ENCODE measurements around the gene CDH12. TPM values are rescaled to one million over a fixed set of nuclear protein-coding genes. Genes with fewer than 3 reads are reported as not detected.

CDH12 gene
- total RNA-seq, 2 donors from 2014 or later = 0.14 to 1.0 TPM

DNA sequence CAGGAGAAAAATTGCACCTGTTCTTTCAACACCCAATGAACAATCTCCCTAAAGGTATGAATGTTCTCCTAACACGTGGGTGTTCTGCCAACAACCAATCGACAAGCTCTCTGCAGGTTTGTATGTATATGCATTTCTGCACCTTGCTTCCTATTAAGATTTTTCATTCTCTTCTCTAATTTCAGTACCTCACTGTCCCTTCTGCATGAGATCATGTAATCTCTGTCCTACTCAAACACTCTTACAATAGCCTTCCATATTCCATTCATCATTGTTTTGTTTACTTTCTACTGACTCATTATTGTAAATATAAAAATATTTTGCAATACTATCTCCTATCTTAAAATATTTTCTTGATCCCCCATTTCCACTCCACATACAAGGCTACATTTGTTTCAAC, 382.0 kb downstream of the CDH12 start:
- Histone ChIP-seq H3K27me3 (replicated peaks; ENCODE audit: insufficient read depth) (no peaks in the 10 kb centered on the region), H3K9me3 (no peaks in the 10 kb centered on the region), H3K4me1 (replicated peaks) (no peaks in the 10 kb centered on the region), H3K27ac (no peak overlapping the region), H3K4me3 (no peak overlapping the region), H3K36me3 (no peaks in the 10 kb centered on the region)
- WGBS = 60% methylated on average over 2 of the region's 2 CpGs
- DNase-seq (ENCODE audit: low spot score) = no peak
- TF ChIP-seq CTCF (IDR thresholded peaks at IDR 0.05) (no peak), POLR2A (IDR thresholded peaks at IDR 0.05) (no peak)
- intact Hi-C loops (cut with DNase I) = no loop called here

- no peak for TF ChIP-seq POLR2AphosphoS5 (IDR thresholded peaks at IDR 0.05)
- TF ChIP-seq CTCF (IDR thresholded peaks at IDR 0.05) = no peak
- no peak for TF ChIP-seq POLR2A (IDR thresholded peaks at IDR 0.05)
- WGBS = 88% methylated on average over 3 of the region's 3 CpGs
- DNase-seq (ENCODE audit: low spot score) = no peak
- Histone ChIP-seq H3K27me3 (replicated peaks; ENCODE audit: insufficient read depth) (no peaks in the 10 kb centered on the region), H3K36me3 (no peaks in the 10 kb centered on the region), H3K27ac (no peak overlapping the region), H3K9me3 (no peaks in the 10 kb centered on the region), H3K4me1 (replicated peaks) (no peaks in the 10 kb centered on the region), H3K4me3 (no peak overlapping the region)
- intact Hi-C loops (cut with DNase I) = no loop called here
Observed at GRCh38 chr5:22470408-22470807, 382.7 kb downstream of the CDH12 start.

DNA sequence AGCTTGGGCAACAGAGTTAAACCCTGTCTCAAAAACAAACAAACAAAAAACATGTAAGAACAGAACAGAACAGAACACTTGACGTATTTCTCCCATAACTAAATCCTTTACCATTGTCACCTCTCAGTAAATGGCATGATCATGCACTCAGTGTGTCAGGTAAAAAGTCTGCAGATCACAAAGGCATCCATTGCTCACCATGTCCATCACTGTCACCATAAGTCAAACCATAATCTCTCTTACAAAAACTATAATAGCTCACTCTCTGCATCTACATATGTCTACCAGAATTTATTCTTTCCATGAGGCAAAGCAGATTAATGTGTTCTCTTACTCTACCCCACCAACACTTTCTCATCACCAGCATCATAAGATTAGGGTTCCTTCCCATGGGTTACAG, 387.5 kb downstream of the CDH12 start:
- WGBS = 50% methylated on average over 1 of the region's 1 CpG
- no peak for DNase-seq (ENCODE audit: low spot score)

DNA sequence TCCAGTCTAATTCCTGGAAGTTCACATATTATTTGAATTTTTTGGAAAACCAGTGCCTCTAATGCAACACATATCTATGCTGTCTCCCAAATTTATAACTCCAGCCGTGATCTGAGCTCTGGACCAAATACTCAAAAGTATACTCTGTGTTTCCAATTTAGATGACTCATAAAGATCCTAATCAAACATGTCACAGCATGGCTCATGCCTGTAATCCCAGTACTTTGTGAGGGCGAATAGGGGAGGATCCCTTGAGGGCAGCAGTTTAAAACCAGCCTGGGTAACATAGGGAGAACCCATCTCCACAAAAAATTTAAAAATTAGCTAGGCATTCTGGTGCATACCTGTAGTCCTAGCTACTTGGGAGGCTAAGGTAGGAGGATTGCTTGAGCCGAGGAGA, 388.0 kb downstream of the CDH12 start:
- no peak overlapping the region for H3K27ac ChIP-seq
- no peak overlapping the region for H3K4me3 ChIP-seq
- no peaks in the 10 kb centered on the region for H3K4me1 ChIP-seq (replicated peaks)
- H3K27me3 ChIP-seq (replicated peaks; ENCODE audit: insufficient read depth) = no peaks in the 10 kb centered on the region
- intact Hi-C loops (cut with DNase I) = no loop called here
- no peaks in the 10 kb centered on the region for H3K9me3 ChIP-seq
- whole genome bisulfite sequencing = 41% methylated on average over 3 of the region's 3 CpGs
- no peak for TF ChIP-seq POLR2A (IDR thresholded peaks at IDR 0.05)
- no peak for TF ChIP-seq POLR2AphosphoS5 (IDR thresholded peaks at IDR 0.05)
- TF ChIP-seq CTCF (IDR thresholded peaks at IDR 0.05) = no peak
- no peak for DNase-seq (ENCODE audit: low spot score)
- no peaks in the 10 kb centered on the region for H3K36me3 ChIP-seq

More for the DNA sequence above, 387.5 kb downstream of the CDH12 start:
- TF ChIP-seq CTCF (IDR thresholded peaks at IDR 0.05) (no peak), POLR2A (IDR thresholded peaks at IDR 0.05) (no peak), POLR2AphosphoS5 (IDR thresholded peaks at IDR 0.05) (no peak)
- no peak overlapping the region for H3K27ac ChIP-seq
- intact Hi-C loops (cut with DNase I) = no loop called here
- H3K9me3 ChIP-seq = no peaks in the 10 kb centered on the region
- no peaks in the 10 kb centered on the region for H3K27me3 ChIP-seq (replicated peaks; ENCODE audit: insufficient read depth)
- no peaks in the 10 kb centered on the region for H3K36me3 ChIP-seq
- no peaks in the 10 kb centered on the region for H3K4me1 ChIP-seq (replicated peaks)
- no peak overlapping the region for H3K4me3 ChIP-seq

DNA sequence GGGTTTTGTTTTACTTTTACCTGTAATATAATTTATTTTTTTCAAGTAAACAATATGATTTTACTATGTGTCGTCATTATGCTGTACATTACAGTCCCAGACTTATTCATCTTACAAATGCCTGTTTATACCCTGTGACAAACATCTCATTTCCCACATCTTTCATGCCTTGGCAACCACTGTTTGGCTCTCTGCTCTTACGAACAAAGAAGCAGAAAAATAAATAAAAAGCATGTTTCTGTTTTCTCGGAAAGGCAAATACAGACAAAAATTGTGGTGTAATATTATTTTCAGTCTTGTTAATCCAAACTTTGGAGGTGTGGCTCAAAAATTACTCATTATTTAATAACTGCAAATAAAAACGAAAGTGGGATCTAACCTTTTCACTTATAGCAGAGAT, 393.0 kb downstream of the CDH12 start:
- no peaks in the 10 kb centered on the region for H3K4me1 ChIP-seq (replicated peaks)

More for the DNA sequence above, 393.0 kb downstream of the CDH12 start:
- 66% methylated on average over 4 of the region's 4 CpGs for WGBS
- H3K9me3 ChIP-seq = no peaks in the 10 kb centered on the region
- DNase-seq (ENCODE audit: low spot score) = no peak
- H3K27me3 ChIP-seq (replicated peaks; ENCODE audit: insufficient read depth) = no peaks in the 10 kb centered on the region
- no peak overlapping the region for H3K27ac ChIP-seq
- H3K36me3 ChIP-seq = no peaks in the 10 kb centered on the region
- intact Hi-C loops (cut with DNase I) = no loop called here
- no peak overlapping the region for H3K4me3 ChIP-seq
- TF ChIP-seq POLR2A (IDR thresholded peaks at IDR 0.05) (no peak), POLR2AphosphoS5 (IDR thresholded peaks at IDR 0.05) (no peak), CTCF (IDR thresholded peaks at IDR 0.05) (no peak)
